Neuronal stem cell (in vitro differentiated cells): ENCODE measurements around the gene EWSR1.

Experiments
- DNase-seq: peaks from one replicate; pipeline ENCODE4 v3.0.0-alpha.2; 2013; ENCODE audit warnings: low spot score
- H2AFZ ChIP-seq: one replicate; pipeline ENCODE4 v1.6.1; 2013; ENCODE audit warnings: mild to moderate bottlenecking, low read length, inconsistent platforms
- H2AK5ac ChIP-seq: 2 replicates; pipeline ENCODE4 v1.6.1; 2013; ENCODE audit warnings: low read depth, mild to moderate bottlenecking, inconsistent platforms, low read length, moderate library complexity, mixed read lengths
- H2BK120ac ChIP-seq: 2 replicates; pipeline ENCODE4 v1.6.1; 2013; ENCODE audit warnings: low read depth, mild to moderate bottlenecking, inconsistent platforms, low read length, moderate library complexity, mixed read lengths
- H2BK12ac ChIP-seq: one replicate; pipeline ENCODE4 v1.6.1; 2013; ENCODE audit warnings: low read length, inconsistent platforms
- H2BK15ac ChIP-seq: 2 replicates; pipeline ENCODE4 v1.6.1; 2013; ENCODE audit warnings: mild to moderate bottlenecking, low read length, inconsistent platforms, mixed read lengths
- H2BK5ac ChIP-seq: one replicate; pipeline ENCODE4 v1.6.1; 2013; ENCODE audit warnings: inconsistent platforms, mild to moderate bottlenecking, low read length, moderate library complexity
- H3K14ac ChIP-seq: one replicate; pipeline ENCODE4 v1.6.1; 2013; ENCODE audit warnings: low read length, inconsistent platforms
- H3K18ac ChIP-seq: 2 replicates; pipeline ENCODE4 v1.6.1; 2013; ENCODE audit warnings: low read length, inconsistent platforms
- H3K23ac ChIP-seq: 2 replicates; pipeline ENCODE4 v1.6.1; 2013; ENCODE audit warnings: low read depth, mild to moderate bottlenecking, mixed read lengths, low read length, inconsistent platforms; ENCODE audit not compliant: poor library complexity
- H3K27ac ChIP-seq: replicated peaks from 3 replicates; pipeline ENCODE4 v1.5.1; 2013; ENCODE audit warnings: low read length, inconsistent platforms
- H3K27me3 ChIP-seq, 3 experiments: 2 replicates each; pipeline ENCODE4 v1.6.1; 2013; ENCODE audit warnings: low read length in 3 of 3, mild to moderate bottlenecking in 2 of 3, inconsistent platforms in 1 of 3, low read depth in 1 of 3, mixed read lengths in 1 of 3, moderate library complexity in 1 of 3; ENCODE audit not compliant: control insufficient read depth in 3 of 3, insufficient read depth in 3 of 3
- H3K36me3 ChIP-seq, 2 donors: replicated peaks in 1 of 2; 2 replicates each; pipeline ENCODE4 v1.6.1; 2013; ENCODE audit warnings: low read length in 2 of 2; ENCODE audit not compliant: control insufficient read depth in 2 of 2, insufficient read depth in 2 of 2
- H3K4ac ChIP-seq: 2 replicates; pipeline ENCODE4 v1.6.1; 2013; ENCODE audit warnings: inconsistent platforms, mild to moderate bottlenecking, low read length, moderate library complexity
- H3K4me1 ChIP-seq, 2 donors: 1 replicate in 1 of 2; 2 replicates in 1 of 2; pipeline ENCODE4 v1.6.1; 2013; ENCODE audit warnings: low read length in 2 of 2, low read depth in 1 of 2; ENCODE audit not compliant: control insufficient read depth in 2 of 2, insufficient read depth in 1 of 2
- H3K4me2 ChIP-seq: one replicate; pipeline ENCODE4 v1.6.1; 2013; ENCODE audit warnings: mild to moderate bottlenecking, low read length, inconsistent platforms; ENCODE audit not compliant: insufficient read depth, poor library complexity, severe bottlenecking
- H3K4me3 ChIP-seq, 2 donors: 2 replicates each; pipeline ENCODE4 v1.5.1; 2013; ENCODE audit warnings: low read length in 2 of 2, mild to moderate bottlenecking in 2 of 2, inconsistent platforms in 1 of 2, moderate library complexity in 1 of 2
- H3K79me1 ChIP-seq: one replicate; pipeline ENCODE4 v1.6.1; 2013; ENCODE audit warnings: low read depth, mild to moderate bottlenecking, inconsistent platforms, low read length, moderate library complexity
- H3K9ac ChIP-seq: one replicate; pipeline ENCODE4 v1.6.1; 2013; ENCODE audit warnings: mild to moderate bottlenecking, low read depth, low read length, inconsistent platforms; ENCODE audit not compliant: poor library complexity
- H3K9me3 ChIP-seq, 2 donors: replicated peaks in 1 of 2; 2 replicates each; pipeline versions ENCODE3 to v1.6.1; 2013; ENCODE audit warnings: low read length in 2 of 2, mild to moderate bottlenecking in 2 of 2, inconsistent platforms in 1 of 2, low read depth in 1 of 2, mixed read lengths in 1 of 2, moderate library complexity in 1 of 2; ENCODE audit not compliant: control insufficient read depth in 2 of 2, insufficient read depth in 1 of 2
- H4K8ac ChIP-seq: one replicate; pipeline ENCODE4 v1.6.1; 2013; ENCODE audit warnings: low read depth, mild to moderate bottlenecking, inconsistent platforms, low read length, moderate library complexity
- H4K91ac ChIP-seq: one replicate; pipeline ENCODE4 v1.6.1; 2013; ENCODE audit warnings: low read length, low read depth, mild to moderate bottlenecking, inconsistent platforms; ENCODE audit not compliant: poor library complexity
- WGBS, 2 donors: extraction: QIAGEN DNeasy Blood & Tissue Kit; methylation state at CpG; one replicate each; pipeline ENCODE4 v1.1.7; 2013; ENCODE audit warnings: missing lambda C conversion rate in 2 of 2, mixed read lengths in 1 of 2; ENCODE audit not compliant: insufficient read length in 2 of 2, insufficient replicate concordance in 1 of 2; ENCODE audit errors: extremely low coverage in 2 of 2; 5-methylcytosine and 5-hydroxymethylcytosine counted together

EWSR1 gene

DNA sequence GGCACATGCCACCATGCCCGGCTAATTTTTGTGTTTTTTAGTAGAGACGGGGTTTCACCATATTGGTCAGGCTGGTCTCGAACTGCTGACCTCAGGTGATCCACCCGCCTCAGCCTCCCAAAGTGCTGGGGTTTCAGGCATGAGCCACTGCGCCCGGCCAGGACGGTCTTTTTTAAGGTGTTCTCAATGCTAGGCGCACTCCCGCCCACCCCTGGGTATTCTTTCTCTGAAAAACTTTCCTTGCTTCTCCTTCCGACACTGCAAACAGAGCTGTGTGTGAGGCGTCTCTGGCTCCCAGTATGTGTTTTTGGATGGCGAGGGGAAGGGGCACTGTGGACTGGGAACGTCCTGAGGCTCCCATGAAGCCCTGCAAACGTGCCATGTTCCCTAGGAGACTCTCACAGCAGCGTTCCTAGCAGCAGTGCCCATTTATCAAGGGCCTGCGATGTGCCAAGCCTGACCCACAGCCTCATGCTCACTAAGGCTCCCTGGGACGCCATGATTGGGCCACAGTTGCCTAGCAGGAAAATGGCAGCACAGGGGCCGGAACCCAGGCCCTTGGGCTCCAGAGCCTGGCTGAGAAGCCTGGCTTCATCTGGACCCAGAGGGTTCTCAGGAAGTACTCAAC lies 49.9 kb downstream of the EWSR1 start:
- Histone ChIP-seq H3K14ac (no peak overlapping the region), H3K4ac (no peak overlapping the region), H3K4me2 (no peak overlapping the region), H3K4me3 (no peak overlapping the region), H3K27ac (no peak overlapping the region), H2BK12ac (no peak overlapping the region), H3K23ac (no peak overlapping the region), H3K27me3 (peaks cover 32 to 39% (median 38%) of the 10 kb centered on the region in 3 experiments), H4K91ac (no peak overlapping the region), H2AFZ (no peak overlapping the region), H3K9ac (no peak overlapping the region), H3K4me1 (peaks cover 3% of the 10 kb centered on the region in 2 donors), H3K36me3 (no peaks in the 10 kb centered on the region), H3K79me1 (no peaks in the 10 kb centered on the region), H3K18ac (no peak overlapping the region), H2BK5ac (no peak overlapping the region), H2AK5ac (peak overlapping the region; percentile 23), H3K9me3 (peaks cover 0 to 9% of the 10 kb centered on the region in 2 donors), H2BK15ac (no peak overlapping the region), H2BK120ac (no peak overlapping the region), H4K8ac (no peak overlapping the region)
- no peak for DNase-seq
- no CpG with 5 or more reads among the region's 18 CpGs for WGBS, 2 donors

DNA sequence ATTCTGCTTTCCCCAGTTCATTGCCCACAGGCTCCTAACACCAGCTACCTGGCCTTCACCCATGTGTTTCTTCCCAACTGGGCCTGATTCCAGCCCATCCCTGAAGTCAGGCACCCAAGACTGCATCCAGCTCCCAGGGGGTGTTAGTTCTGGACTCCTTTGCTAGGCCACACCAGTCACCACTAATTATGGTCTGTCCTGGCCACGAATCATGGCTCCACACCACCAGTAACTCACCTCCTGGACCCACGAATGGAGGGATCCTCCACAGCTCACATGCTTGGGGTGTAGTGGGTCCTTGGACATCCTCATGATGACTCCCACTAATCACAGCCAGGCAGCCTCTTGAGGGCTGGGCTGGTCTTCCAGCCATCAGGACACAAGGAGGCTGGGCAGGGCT lies 51.0 kb downstream of the EWSR1 start:
- no peak overlapping the region for H3K23ac ChIP-seq
- H3K14ac ChIP-seq, result no peak overlapping the region
- peaks cover 23 to 28% (median 27%) of the 10 kb centered on the region in 3 experiments for H3K27me3 ChIP-seq
- H2AFZ ChIP-seq, result no peak overlapping the region
- no peaks in the 10 kb centered on the region for H3K36me3 ChIP-seq
- H2BK12ac ChIP-seq, result no peak overlapping the region
- H2BK15ac ChIP-seq, result peak overlapping the region; percentile 79
- DNase-seq, result no peak
- no peak overlapping the region for H3K4ac ChIP-seq
- H3K9ac ChIP-seq, result no peak overlapping the region
- peaks cover 0 to 5% of the 10 kb centered on the region in 2 donors for H3K9me3 ChIP-seq
- H3K4me2 ChIP-seq, result no peak overlapping the region
- H4K8ac ChIP-seq, result no peak overlapping the region
- peaks cover 1 to 3% of the 10 kb centered on the region in 2 donors for H3K4me1 ChIP-seq
- H2BK5ac ChIP-seq, result no peak overlapping the region
- H4K91ac ChIP-seq, result no peak overlapping the region
- no peak overlapping the region for H2AK5ac ChIP-seq
- no peaks in the 10 kb centered on the region for H3K79me1 ChIP-seq
- no peak overlapping the region for H3K4me3 ChIP-seq
- WGBS, 2 donors, result no CpG with 5 or more reads among the region's 2 CpGs
- no peak overlapping the region for H3K27ac ChIP-seq
- peak overlapping the region; percentile 80 for H3K18ac ChIP-seq
- no peak overlapping the region for H2BK120ac ChIP-seq

DNA sequence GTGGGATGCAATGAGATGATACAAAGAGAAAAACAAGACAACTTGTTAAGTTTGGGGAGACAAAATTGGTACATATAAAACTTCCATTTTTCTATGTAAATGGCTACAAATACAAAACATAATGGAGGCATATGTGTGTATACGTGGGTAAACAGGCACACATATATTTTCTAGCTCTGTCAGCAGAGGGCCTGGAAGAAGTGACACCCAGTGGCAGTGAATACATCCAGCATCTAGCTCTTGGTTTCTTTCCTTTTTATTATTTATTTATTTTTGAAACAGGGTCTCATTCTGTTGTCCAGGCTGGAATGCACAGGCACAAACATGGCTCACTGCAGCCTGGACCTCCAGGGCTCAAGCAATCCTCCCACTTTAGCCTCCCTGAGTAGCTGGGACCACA lies 52.5 kb downstream of the EWSR1 start:
- Histone ChIP-seq H3K9me3 (peaks cover 0 to 5% of the 10 kb centered on the region in 2 donors), H4K91ac (no peak overlapping the region), H3K27me3 (peaks cover 8 to 13% (median 13%) of the 10 kb centered on the region in 3 experiments), H3K4ac (no peak overlapping the region), H4K8ac (no peak overlapping the region), H2BK15ac (no peak overlapping the region), H2AK5ac (no peak overlapping the region), H2BK120ac (no peak overlapping the region), H3K4me3 (no peak overlapping the region), H2BK5ac (no peak overlapping the region), H3K9ac (no peak overlapping the region), H3K18ac (no peak overlapping the region), H3K27ac (no peak overlapping the region), H3K79me1 (no peaks in the 10 kb centered on the region), H2BK12ac (no peak overlapping the region), H2AFZ (no peak overlapping the region), H3K14ac (no peak overlapping the region), H3K4me1 (no peaks in the 10 kb centered on the region), H3K23ac (no peak overlapping the region), H3K4me2 (no peak overlapping the region), H3K36me3 (no peaks in the 10 kb centered on the region)
- WGBS, 2 donors, result no CpG with 5 or more reads among the region's 1 CpG
- DNase-seq, result no peak

DNA sequence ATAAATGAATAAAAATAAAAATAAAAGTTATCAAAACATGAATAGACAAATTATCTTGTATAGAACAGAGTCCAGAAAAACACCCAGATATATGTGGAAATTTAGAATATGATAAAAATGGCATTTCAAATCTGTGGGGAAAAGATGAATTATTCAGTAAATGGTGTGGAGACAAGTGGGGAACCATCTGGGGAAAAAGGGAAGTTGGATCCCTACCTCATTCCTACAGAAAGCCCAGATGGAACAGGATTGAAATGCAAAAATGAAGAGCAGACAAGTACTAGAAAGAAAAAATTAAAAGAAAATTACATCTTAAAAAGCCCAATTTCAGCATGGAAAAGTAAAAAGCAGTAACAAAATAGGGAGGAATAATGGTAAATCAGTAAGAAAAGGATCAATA lies 55.6 kb downstream of the EWSR1 start:
- H3K9ac ChIP-seq, result no peak overlapping the region
- no peaks in the 10 kb centered on the region for H3K9me3 ChIP-seq
- H3K18ac ChIP-seq, result no peak overlapping the region
- no peaks in the 10 kb centered on the region for H3K79me1 ChIP-seq
- no peak overlapping the region for H3K4me3 ChIP-seq
- H3K27me3 ChIP-seq, result no peaks in the 10 kb centered on the region
- H3K4me2 ChIP-seq, result no peak overlapping the region
- no peak overlapping the region for H3K27ac ChIP-seq
- H3K14ac ChIP-seq, result no peak overlapping the region
- H2AK5ac ChIP-seq, result no peak overlapping the region
- no peaks in the 10 kb centered on the region for H3K4me1 ChIP-seq
- H4K91ac ChIP-seq, result no peak overlapping the region
- no peak overlapping the region for H4K8ac ChIP-seq
- H2BK15ac ChIP-seq, result no peak overlapping the region
- H3K36me3 ChIP-seq, result peaks cover 2 to 24% of the 10 kb centered on the region in 2 donors
- no peak overlapping the region for H3K23ac ChIP-seq
- DNase-seq, result no peak
- H3K4ac ChIP-seq, result no peak overlapping the region
- no peak overlapping the region for H2BK120ac ChIP-seq
- no peak overlapping the region for H2BK12ac ChIP-seq
- H2AFZ ChIP-seq, result no peak overlapping the region
- H2BK5ac ChIP-seq, result no peak overlapping the region
